ENCODE data around the gene CDR2L. TPM values are rescaled to one million over a fixed set of nuclear protein-coding genes. Genes with fewer than 3 reads are reported as not detected.
"Not testable (repeated sequence)": the region's sequence is repeated elsewhere in the genome, so short reads cannot be mapped to it uniquely, and the experiment has no call there.

CDR2L gene
- total RNA-seq, 1 donor from 2014 or later: 63.5 TPM

DNA sequence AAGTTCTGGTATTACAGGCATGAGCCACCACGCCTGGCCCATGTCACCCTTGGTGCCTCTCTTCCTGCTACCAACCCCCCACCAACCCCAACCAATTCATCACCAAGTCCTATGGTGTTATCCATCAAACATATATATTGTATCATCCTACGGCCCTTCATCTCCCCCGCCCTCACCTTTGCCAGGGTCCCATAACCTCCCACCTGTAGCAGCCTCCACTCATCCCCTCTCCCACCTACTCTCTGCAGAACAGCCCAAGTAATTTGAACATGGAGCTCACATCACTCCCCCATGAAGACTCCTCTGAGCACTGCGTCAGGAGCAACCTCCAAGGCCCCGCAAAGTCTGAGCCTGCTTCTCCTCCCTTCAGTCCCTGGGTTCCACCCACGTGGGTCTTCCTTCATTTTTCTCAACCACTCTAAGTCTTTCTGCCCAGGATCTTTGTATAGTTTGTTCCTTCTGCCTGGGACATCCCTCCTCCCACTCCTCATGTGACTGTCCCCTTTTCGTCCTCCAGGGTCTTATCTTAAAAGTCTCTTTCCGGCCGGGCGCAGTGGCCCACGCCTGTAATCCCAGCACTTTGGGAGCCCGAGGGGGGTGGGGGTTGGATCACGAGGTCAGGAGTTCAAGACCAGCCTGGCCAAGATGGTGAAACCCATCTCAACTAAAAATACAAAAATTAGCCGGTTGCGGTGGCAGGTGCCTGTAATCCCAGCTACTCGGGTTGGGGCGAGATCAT lies 7.9 kb upstream of the CDR2L start:
- no peak for DNase-seq (ENCODE audit: extremely low read depth, low read depth, low spot score)

DNA sequence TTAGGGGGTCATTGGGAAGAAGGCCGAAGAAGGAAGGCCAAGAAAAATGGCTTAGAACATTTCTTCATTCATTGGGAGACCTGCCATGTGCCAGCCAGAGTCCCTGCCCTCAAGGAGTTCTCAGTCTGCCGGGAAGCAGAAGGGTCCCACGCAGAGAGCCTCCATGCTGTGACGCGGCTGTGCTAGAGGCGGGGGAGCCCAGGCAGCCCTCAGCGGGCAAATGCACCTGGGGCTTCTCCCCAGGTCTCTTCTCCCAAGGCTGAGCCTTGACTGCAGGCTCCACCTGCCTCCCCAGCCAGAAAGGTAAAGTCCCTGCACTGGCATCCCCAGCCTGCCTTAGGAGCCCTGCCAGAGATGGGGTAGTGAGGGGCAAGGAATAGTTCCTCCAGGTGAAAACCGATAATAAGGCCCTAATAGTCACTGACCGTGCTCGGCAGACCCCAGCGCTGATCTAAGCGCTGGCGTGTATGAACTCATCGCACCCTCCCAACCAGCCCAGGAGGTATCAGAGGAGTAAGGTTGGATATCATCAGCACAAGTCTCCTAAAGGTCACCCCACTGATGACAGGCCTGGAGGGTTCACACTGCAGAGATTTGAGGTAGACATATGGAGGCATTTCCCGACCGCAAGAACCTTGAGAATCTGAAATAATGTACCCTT lies 6.0 kb upstream of the CDR2L start:
- DNase-seq (ENCODE audit: extremely low read depth, low read depth, low spot score): no peak

GRCh38 chr17:74981979-74982662 lies 5.3 kb upstream of the CDR2L start:
- DNase-seq (ENCODE audit: extremely low read depth, low read depth, low spot score): no peak

GRCh38 chr17:74982663-74983313 lies 4.6 kb upstream of the CDR2L start:
- not testable (repeated sequence) for DNase-seq (ENCODE audit: extremely low read depth, low read depth, low spot score)

- DNase-seq (ENCODE audit: extremely low read depth, low read depth, low spot score): no peak
Observed at GRCh38 chr17:74986206-74986576, 1.2 kb upstream of the CDR2L start.

GRCh38 chr17:74987909-74988711 lies 678 bp downstream of the CDR2L start:
- DNase-seq (ENCODE audit: extremely low read depth, low read depth, low spot score): no peak

DNA sequence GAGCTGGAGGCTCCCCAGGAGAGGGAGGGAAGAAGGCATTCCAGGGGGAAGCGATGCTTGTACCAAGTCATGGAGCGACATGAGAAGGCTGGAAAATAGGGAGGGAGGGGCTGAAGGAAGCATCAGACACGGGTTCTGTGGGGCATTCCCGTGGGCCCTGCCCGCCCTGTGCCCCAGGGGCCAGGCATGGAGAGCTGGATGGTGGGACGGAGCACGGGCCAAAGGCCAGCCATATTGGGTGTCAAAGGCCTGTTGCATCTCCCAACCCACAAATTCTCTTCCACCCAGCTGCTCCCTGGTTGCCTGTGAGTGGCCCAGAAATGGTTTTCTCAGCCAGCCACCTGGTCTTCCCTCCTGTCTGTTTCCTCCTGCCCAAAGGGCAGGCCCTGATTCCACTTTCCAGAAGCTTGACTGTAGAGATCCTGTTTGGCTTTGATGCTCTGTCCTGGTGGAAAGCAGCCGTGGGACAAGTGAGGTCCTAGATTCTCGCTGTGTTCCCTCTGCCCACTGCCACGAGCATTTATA lies 3.2 kb downstream of the CDR2L start:
- no peak for DNase-seq (ENCODE audit: extremely low read depth, low read depth, low spot score)

GRCh38 chr17:74992223-74992622 lies 4.8 kb downstream of the CDR2L start:
- no peak for DNase-seq (ENCODE audit: extremely low read depth, low read depth, low spot score)

GRCh38 chr17:74994440-74994839 lies 7.0 kb downstream of the CDR2L start:
- DNase-seq (ENCODE audit: extremely low read depth, low read depth, low spot score): no peak

DNA sequence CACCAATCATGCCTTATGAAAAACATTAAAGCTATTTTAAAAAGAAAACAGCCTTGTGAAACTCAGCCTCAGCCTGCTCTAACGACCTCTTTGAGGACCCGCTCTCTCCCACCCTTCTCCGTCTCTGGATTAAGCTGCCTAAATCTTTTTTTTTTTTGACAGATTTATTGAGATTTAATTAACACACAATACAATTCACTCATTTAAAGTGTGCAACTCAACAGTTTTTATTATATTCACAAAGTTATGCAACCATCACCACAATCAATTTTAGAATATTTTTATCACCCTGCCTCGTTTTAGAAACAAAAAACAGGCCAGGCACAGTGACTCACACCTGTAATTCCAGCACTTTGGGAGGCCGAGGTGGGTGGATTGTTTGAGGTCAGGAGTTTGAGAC lies 8.4 kb downstream of the CDR2L start:
- no peak for DNase-seq (ENCODE audit: extremely low read depth, low read depth, low spot score)

GRCh38 chr17:74998783-74999182 lies 11.4 kb downstream of the CDR2L start:
- DNase-seq (ENCODE audit: extremely low read depth, low read depth, low spot score): no peak

- DNase-seq (ENCODE audit: extremely low read depth, low read depth, low spot score): no peak
Observed at GRCh38 chr17:74999523-74999922, 12.1 kb downstream of the CDR2L start.

DNA sequence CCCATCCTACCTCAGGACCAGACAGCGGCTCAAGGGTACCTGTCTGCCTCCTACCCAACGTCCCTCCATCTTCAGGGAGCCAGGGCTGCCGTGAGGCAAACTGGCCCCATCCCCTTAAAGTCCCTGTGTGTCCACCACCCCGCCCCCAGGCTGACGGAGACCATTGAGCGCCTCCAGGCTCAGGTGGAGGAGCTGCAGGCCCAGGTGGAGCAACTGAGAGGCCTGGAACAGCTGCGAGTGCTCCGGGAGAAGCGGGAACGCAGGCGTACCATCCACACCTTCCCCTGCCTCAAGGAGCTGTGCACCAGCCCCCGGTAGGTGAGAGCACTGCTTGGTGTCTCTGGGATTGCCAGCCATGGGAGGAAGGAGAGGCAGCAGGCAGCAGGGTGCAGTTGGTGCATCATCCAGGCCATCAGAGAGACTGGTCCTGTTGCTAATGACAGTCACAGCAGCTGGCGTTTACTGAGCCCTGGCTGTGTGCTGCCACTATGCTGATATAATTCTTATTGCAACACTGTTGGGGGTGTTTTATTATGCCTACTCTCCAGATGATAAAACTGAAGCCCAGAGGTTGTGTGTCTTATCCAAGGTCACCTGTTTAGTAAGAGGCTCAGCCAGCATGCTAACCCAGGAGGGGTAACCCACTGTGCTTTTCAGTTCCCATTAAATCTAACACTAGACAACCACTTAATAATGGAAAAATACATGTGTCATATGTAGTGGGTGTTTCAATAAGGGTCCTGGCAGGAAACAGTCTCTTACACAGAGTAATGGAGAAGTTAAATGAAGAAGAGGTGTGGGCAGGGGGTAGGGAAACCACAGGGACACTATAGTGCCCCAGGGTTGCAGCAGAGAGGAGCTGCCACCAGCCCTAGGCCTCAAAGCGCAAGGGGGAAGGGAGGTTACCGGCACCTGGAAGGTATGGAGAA lies 14.7 kb downstream of the CDR2L start:
- no peak for DNase-seq (ENCODE audit: extremely low read depth, low read depth, low spot score)

GRCh38 chr17:75003070-75003956 lies 15.9 kb downstream of the CDR2L start:
- DNase-seq (ENCODE audit: extremely low read depth, low read depth, low spot score): no peak

DNA sequence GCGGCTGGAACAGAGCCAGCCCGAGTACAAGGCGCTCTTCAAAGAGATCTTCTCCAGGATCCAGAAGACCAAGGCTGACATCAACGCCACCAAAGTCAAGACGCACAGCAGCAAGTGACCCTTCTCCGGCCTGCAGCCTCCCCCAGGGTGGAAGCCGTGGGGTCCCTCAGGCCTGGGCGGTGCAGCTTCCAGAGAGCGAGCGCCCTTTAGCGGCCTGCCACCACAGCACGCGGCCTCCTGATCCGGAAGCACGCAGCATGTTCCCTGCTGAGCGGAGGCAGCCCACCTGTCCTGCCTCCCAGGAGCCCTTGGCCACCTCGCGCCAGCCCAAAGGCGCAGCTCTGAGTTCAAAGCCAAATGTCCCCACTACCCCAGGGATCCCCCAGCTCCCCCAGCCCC lies 16.5 kb downstream of the CDR2L start:
- no peak for DNase-seq (ENCODE audit: extremely low read depth, low read depth, low spot score)

- no peak for DNase-seq (ENCODE audit: extremely low read depth, low read depth, low spot score)
Observed at GRCh38 chr17:75004371-75004770, 16.9 kb downstream of the CDR2L start.

DNA sequence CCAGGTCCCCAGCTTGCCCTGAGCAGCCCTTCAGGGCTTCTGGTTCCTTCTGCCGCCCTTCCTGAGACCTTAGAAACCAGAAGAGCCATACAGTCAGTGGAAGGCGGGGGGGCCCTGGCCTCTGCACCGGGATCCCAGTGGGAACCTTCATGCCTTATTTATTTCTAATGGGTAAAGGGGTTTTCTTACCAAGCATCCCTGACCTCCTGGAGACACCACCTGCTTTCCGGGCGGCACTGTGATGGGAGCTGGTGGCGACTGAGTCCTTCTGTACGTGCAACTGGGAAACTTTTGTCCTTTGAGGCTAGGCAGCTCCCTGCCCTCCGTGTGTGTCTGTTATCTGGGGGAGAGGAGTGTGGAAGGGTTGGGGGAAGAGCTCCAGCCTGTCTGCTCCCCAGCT lies 17.9 kb downstream of the CDR2L start:
- no peak for DNase-seq (ENCODE audit: extremely low read depth, low read depth, low spot score)

DNA sequence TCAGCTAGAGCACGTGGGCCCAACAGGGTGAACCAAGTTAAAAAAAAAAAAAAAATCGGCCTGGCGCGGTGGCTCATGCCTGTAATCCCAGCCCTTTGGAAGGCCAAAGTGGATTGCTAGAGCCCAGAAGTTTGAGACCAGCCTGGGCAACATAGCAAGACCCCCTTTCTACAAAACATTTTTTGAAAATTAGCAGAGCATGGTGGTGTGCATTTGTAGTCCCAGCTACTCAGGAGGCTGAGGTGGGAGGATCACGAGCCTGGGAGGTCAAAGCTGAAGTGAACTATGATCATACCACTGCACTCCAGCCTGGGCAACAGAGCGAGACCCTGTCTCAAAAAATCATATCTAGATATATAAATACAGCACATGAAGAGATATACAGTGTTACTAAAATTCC lies 18.7 kb downstream of the CDR2L start:
- not testable (repeated sequence) for DNase-seq (ENCODE audit: extremely low read depth, low read depth, low spot score)

Measured in glomerular endothelial cell (primary cell).